ENCODE data around the gene PHF21B. TPM values are rescaled to one million over a fixed set of nuclear protein-coding genes. Genes with fewer than 3 reads are reported as not detected.

The PHF21B gene
- total RNA-seq, 2 experiments from 2014 or later = 0.92 to 1.1 TPM

DNA sequence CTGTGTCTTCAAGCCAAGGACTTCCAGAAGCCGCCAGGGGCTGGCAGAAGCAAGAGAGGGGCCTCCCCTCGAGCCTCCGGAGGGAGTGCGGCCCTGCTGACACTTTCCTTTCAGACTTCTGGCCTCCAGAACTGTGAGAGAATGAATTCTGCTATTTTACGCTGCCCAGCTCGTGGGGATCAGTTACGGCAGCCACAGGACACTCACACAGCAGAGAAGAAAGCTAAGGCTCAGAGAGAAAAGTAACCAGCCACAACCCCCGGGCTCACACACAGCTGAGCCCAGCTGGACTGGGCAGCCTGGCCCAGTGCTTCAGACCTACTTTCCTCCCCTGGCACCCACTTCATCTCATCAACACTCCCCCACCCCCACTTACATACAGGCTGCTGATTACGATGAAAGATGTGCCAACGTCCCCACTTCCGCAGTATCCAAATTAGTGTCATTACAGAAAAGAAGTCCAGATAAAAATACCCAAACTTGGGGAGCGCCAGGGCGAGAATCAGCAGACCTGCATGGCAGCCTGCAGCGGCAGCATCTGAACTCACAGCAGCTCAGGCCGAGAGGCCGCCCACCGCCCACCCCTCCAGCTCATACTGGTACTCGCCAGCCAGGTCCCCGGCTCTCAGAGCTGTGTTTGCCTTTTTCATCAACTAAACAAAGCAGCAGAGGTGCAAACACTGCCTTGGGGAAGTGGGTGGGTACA is 15.3 kb downstream of the PHF21B start:
- Mint-ChIP-seq H3K4me1 (ENCODE audit: low read depth) (no peaks in the 10 kb centered on the region), H3K27ac (no peak overlapping the region), H3K36me3 (ENCODE audit: low read depth) (no peaks in the 10 kb centered on the region), H3K27me3 (peaks cover 10% of the 10 kb centered on the region), H3K4me3 (no peak overlapping the region), H3K9me3 (no peaks in the 10 kb centered on the region)
- ChIA-PET POLR2A (no interaction called here), CTCF (no interaction called here)
- TF ChIP-seq, protein P1, sequence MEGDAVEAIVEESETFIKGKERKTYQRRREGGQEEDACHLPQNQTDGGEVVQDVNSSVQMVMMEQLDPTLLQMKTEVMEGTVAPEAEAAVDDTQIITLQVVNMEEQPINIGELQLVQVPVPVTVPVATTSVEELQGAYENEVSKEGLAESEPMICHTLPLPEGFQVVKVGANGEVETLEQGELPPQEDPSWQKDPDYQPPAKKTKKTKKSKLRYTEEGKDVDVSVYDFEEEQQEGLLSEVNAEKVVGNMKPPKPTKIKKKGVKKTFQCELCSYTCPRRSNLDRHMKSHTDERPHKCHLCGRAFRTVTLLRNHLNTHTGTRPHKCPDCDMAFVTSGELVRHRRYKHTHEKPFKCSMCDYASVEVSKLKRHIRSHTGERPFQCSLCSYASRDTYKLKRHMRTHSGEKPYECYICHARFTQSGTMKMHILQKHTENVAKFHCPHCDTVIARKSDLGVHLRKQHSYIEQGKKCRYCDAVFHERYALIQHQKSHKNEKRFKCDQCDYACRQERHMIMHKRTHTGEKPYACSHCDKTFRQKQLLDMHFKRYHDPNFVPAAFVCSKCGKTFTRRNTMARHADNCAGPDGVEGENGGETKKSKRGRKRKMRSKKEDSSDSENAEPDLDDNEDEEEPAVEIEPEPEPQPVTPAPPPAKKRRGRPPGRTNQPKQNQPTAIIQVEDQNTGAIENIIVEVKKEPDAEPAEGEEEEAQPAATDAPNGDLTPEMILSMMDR (IDR thresholded peaks at IDR 0.05) = no peak
- intact Hi-C loops (cut with micrococcal nuclease) = no loop called here
- ATAC-seq = no peak
- DNase-seq = no peak

DNA sequence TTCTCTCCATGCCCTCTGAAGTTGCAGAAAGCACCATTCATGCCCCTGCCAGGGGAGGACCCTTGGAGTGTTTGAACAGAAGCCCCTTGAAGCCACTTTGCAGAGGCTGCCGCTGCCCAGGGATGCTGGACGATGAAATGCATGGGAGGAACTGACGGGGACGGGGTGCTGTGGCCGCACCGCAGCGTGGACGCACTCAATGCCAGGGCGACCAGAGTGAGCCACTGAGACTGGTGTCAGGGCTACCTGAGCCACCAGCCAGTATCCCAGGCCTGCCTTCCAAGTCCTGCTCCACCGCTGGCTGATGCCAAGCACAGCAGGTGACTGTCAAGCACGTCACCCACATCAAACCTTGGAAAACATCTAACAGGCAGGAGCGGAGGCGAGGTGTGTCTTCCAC is 17.6 kb downstream of the PHF21B start:
- Mint-ChIP-seq H3K27me3 (peaks cover 13% of the 10 kb centered on the region), H3K36me3 (ENCODE audit: low read depth) (no peaks in the 10 kb centered on the region), H3K27ac (no peak overlapping the region), H3K9me3 (no peaks in the 10 kb centered on the region), H3K4me1 (ENCODE audit: low read depth) (no peaks in the 10 kb centered on the region), H3K4me3 (no peak overlapping the region)
- ChIA-PET CTCF (no interaction called here), POLR2A (no interaction called here)
- TF ChIP-seq, protein P1 (IDR thresholded peaks at IDR 0.05) = no peak
- ATAC-seq (no peak), DNase-seq (no peak)
- intact Hi-C loops (cut with micrococcal nuclease) = no loop called here

DNA sequence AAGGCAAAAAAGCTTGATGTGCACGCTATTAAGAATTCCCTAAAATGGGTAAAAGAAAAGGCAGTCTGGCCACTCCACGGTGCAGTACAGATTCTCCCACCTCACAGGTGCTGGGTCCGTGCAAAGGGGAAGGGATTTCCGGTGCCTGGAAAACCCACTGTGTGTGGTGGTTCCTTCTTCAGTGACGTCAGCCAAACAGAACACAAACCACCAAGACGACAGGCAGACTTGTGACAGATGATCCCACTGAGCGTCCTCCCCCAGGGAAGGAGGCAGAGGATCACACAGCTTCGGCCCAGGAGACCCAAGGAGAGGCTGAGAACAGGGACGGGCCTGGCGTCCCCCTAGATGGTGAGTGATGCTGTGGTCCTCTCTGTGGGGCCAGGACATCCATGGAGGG is 18.6 kb downstream of the PHF21B start:
- POLR2A ChIA-PET = no interaction called here

DNA sequence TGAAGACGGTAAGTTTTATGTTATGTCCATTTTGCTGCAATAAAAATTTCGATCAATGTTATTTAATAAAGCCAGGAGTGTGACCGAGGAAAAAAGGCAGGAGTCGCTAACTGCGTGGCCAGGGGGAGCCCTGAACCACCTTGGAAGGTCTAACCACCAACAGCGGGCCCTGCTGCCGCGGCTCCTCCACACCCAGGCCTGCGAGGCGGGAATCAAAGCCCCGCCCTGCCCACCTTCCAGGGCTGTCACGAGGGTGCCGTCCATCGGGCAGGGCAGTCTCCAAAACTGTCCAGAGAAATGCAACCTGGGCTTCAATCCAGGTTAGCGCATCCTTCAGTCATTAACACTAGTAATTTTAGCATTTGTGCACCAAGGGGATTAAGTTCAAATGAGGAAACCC is 19.0 kb downstream of the PHF21B start:
- intact Hi-C loops (cut with micrococcal nuclease) = no loop called here
- ATAC-seq = no peak
- POLR2A ChIA-PET = no interaction called here

More for the DNA sequence above, 18.6 kb downstream of the PHF21B start:
- Mint-ChIP-seq H3K36me3 (ENCODE audit: low read depth) (no peaks in the 10 kb centered on the region), H3K4me3 (no peak overlapping the region), H3K27me3 (peaks cover 7% of the 10 kb centered on the region), H3K4me1 (ENCODE audit: low read depth) (no peaks in the 10 kb centered on the region), H3K27ac (no peak overlapping the region), H3K9me3 (no peaks in the 10 kb centered on the region)
- ATAC-seq (no peak), DNase-seq (no peak)
- TF ChIP-seq, protein P1 (IDR thresholded peaks at IDR 0.05) = no peak
- CTCF ChIA-PET = interaction anchor here (1.1 kb wide), 1 partner anchor 16 kb away, joined by 3 read pairs; no protein-coding TSS in a partner anchor
- intact Hi-C loops (cut with micrococcal nuclease) = no loop called here

DNA sequence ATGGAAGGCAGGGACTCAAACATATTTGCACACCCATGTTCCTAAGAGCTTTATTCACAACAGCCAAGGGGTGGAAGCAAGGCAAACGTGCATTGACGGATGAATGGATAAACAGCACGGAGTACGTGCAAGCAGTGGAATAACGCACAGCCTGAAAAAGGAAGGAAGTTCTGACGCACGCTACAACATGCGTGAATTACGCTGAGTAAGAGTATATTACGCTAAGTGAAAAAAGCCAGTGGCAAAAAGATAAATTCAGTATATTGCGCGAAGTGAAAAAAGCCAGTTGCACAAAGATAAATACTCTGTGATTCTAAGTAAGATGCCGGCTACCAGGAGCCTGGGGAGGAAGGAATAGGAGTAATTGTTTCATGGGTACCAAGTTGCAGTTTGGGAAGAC is 19.5 kb downstream of the PHF21B start:
- peaks cover 7% of the 10 kb centered on the region for H3K27me3 Mint-ChIP-seq
- TF ChIP-seq, protein P1 (IDR thresholded peaks at IDR 0.05) = no peak
- ATAC-seq (no peak), DNase-seq (no peak)
- CTCF ChIA-PET = no interaction called here
- no peak overlapping the region for H3K27ac Mint-ChIP-seq
- intact Hi-C loops (cut with micrococcal nuclease) = no loop called here
- H3K36me3 Mint-ChIP-seq (ENCODE audit: low read depth) = no peaks in the 10 kb centered on the region
- H3K4me3 Mint-ChIP-seq = no peak overlapping the region
- no peaks in the 10 kb centered on the region for H3K4me1 Mint-ChIP-seq (ENCODE audit: low read depth)
- POLR2A ChIA-PET = no interaction called here
- H3K9me3 Mint-ChIP-seq = no peaks in the 10 kb centered on the region

More for the DNA sequence above, 19.0 kb downstream of the PHF21B start:
- Mint-ChIP-seq H3K9me3 (no peaks in the 10 kb centered on the region), H3K36me3 (ENCODE audit: low read depth) (no peaks in the 10 kb centered on the region), H3K27ac (no peak overlapping the region), H3K4me1 (ENCODE audit: low read depth) (no peaks in the 10 kb centered on the region), H3K27me3 (peaks cover 7% of the 10 kb centered on the region), H3K4me3 (no peak overlapping the region)
- DNase-seq = no peak
- CTCF ChIA-PET = interaction anchor here (1.1 kb wide), 1 partner anchor 15 kb away, joined by 3 read pairs; no protein-coding TSS in a partner anchor
- TF ChIP-seq, protein P1 (IDR thresholded peaks at IDR 0.05) = no peak

Data from activated CD8-positive, alpha-beta T cell treated with anti-CD3 and anti-CD28 coated beads for 36 hours (primary cell).